Skeletal muscle tissue (tissue), 4 donors: Measurements from ENCODE around the gene NEURL1B. TPM values are rescaled to one million over a fixed set of nuclear protein-coding genes. Genes with fewer than 3 reads are reported as not detected.

Source experiments
- H3K27ac ChIP-seq: one replicate; pipeline ENCODE4 v1.7.0; 2013; ENCODE audit warnings: mild to moderate bottlenecking, low read depth, low read length, inconsistent platforms
- H3K27me3 ChIP-seq, 3 donors: one replicate each; pipeline ENCODE4 v1.7.0; 2013; ENCODE audit warnings: low read length in 3 of 3; ENCODE audit not compliant: control insufficient read depth in 3 of 3, insufficient read depth in 3 of 3
- H3K36me3 ChIP-seq, 3 donors: one replicate each; pipeline ENCODE4 v1.7.0; 2013; ENCODE audit warnings: low read length in 3 of 3; ENCODE audit not compliant: control insufficient read depth in 3 of 3, insufficient read depth in 3 of 3
- H3K4me1 ChIP-seq, 3 donors: one replicate each; pipeline ENCODE4 v1.7.0; 2013; ENCODE audit warnings: low read length in 3 of 3, mild to moderate bottlenecking in 3 of 3; ENCODE audit not compliant: control insufficient read depth in 3 of 3, insufficient read depth in 3 of 3
- H3K4me3 ChIP-seq, 3 donors: one replicate each; pipeline ENCODE4 v1.7.0; 2013; ENCODE audit warnings: low read length in 3 of 3
- H3K9ac ChIP-seq, 3 donors: one replicate each; pipeline ENCODE4 v1.7.0; 2013; ENCODE audit warnings: low read length in 3 of 3, mild to moderate bottlenecking in 3 of 3, moderate library complexity in 2 of 3, low read depth in 1 of 3
- H3K9me3 ChIP-seq, 3 donors: one replicate each; pipeline ENCODE4 v1.7.0; 2013; ENCODE audit warnings: low read length in 3 of 3; ENCODE audit not compliant: control insufficient read depth in 3 of 3
- total RNA-seq: library from RNA; depleted of rRNA; stranded (reverse); fragments of >200 nt; gene quantifications from one replicate; pipeline ENCODE4 v1.2.3, GENCODE V29; 2014
- donor health status: Osteomylitis.

NEURL1B gene
- total RNA-seq, 1 donor from 2014 or later: 23.0 TPM

DNA sequence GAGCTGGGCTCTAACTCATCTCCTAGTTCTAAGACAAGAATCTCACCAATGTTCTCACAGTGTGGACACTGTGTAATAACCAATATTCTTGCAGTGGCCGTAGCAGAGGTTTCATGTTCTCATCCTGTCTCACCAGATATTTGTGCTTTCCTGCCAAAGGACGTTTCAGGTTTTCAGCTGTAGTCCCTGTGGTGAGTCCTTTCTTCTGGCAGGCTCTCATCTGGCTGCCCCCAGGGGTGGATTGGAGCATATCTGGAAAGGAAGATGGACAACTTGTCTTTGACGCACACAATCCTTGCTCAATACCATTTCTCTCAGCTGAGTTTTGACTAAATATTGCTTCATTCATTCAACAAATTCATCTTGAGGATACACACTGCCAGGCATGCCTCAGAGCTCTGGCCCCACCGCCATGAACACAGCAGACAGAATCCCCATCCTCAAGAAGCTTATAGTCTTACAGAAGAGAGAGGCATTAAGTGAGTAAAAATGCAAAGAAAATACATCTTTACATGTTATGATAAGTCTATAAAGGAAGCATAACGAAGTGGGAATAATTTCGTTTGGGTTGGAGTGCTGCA lies 33.8 kb upstream of the NEURL1B start:
- Histone ChIP-seq H3K36me3 (no peaks in the 10 kb centered on the region), H3K4me3 (no peak overlapping the region), H3K4me1 (peaks cover 20% of the 10 kb centered on the region in 3 donors), H3K9ac (no peak overlapping the region), H3K27me3 (peaks cover 0 to 2% (median 0%) of the 10 kb centered on the region in 3 donors), H3K27ac (peak overlapping the region; percentile 43), H3K9me3 (no peaks in the 10 kb centered on the region)

DNA sequence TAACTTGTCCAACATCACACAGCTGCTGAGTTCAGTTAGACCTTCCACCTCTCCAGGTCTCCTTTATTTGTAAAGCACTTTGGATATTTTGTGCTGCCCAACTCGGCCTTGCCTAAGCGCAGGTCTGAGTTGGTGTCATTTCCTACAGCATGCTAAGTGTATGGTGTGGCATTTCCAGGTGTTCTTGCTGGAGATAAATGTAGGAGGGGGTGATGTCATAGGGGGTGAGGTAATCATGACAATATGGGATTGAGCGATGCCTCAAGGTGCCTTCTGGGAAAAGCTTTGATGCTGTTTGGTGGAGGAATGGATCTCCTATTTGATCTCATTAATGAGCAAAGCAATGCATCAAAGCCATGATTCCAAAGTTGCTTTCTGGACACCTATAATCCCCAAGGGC lies 32.3 kb upstream of the NEURL1B start:
- no peak overlapping the region for H3K9ac ChIP-seq
- H3K9me3 ChIP-seq: no peaks in the 10 kb centered on the region
- peaks cover 14 to 21% (median 16%) of the 10 kb centered on the region in 3 donors for H3K4me1 ChIP-seq
- no peak overlapping the region for H3K4me3 ChIP-seq
- H3K36me3 ChIP-seq: no peaks in the 10 kb centered on the region
- no peak overlapping the region for H3K27ac ChIP-seq
- no peaks in the 10 kb centered on the region for H3K27me3 ChIP-seq

DNA sequence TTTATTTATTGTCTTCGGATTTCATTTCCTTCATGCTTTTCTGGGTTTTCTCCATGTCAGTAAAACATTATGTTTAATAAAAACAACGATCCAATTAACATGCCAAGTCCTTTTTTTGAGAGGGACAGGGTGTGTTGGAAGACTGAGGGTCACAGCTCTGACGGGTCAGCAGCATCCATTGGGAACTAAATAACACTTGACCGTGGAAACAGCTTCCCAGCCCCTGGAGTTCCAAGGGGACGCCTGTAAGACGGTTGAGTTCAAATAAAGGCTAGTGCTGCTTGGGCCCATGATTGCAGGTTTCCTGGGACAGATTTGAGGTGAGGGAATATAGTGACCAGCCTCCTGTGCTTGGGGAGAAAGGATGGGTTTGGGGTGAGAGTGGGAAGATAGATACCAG lies 30.4 kb upstream of the NEURL1B start:
- H3K4me1 ChIP-seq: peaks cover 12 to 21% (median 15%) of the 10 kb centered on the region in 3 donors
- no peak overlapping the region for H3K27ac ChIP-seq
- H3K36me3 ChIP-seq: no peaks in the 10 kb centered on the region
- no peaks in the 10 kb centered on the region for H3K27me3 ChIP-seq
- no peak overlapping the region for H3K9ac ChIP-seq
- H3K9me3 ChIP-seq: no peaks in the 10 kb centered on the region
- no peak overlapping the region for H3K4me3 ChIP-seq

DNA sequence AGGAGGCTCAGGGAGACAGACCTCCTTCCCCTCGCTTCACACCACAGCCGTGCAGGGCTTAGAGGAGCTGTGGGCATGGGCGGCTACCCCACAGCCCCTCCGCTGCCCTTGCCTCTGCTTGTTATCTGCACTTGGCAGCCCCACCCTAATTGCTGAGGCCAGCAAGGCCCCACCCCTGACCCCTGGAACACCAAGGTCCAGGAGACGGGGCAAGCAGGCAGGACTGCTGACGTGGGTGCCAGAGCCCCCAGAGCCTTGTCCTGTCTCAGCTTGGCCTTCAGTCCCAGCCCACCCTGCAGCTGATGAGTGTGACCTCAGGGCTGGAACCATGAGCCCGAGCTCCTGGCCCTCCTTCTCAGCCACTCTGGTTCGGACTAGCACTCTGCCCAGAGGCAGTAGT lies 29.1 kb upstream of the NEURL1B start:
- no peaks in the 10 kb centered on the region for H3K27me3 ChIP-seq
- no peak overlapping the region for H3K9ac ChIP-seq
- peak overlapping the region; percentile 42 for H3K27ac ChIP-seq
- peaks cover 12 to 21% (median 15%) of the 10 kb centered on the region in 3 donors for H3K4me1 ChIP-seq
- H3K36me3 ChIP-seq: no peaks in the 10 kb centered on the region
- H3K9me3 ChIP-seq: no peaks in the 10 kb centered on the region
- no peak overlapping the region for H3K4me3 ChIP-seq

DNA sequence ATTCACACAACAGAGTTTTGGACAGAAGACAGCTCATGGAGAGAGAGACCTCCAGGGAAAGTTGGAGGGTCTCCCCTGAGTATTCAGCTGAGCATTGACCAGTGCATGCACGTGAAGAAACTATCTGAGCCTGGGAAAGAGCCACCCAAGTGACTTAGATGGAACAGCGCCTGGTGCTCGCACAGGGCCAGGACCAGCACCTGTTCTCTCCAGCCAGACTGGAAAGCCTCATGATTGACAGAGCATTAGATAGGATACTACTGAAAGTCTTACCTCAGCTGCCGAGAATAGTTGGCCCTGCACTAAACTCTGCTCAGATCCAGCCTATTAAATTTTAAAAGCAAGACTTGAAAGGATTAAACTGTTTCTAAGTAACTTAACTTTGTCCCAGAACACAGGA lies 28.3 kb upstream of the NEURL1B start:
- Histone ChIP-seq H3K4me1 (peaks cover 12 to 20% (median 12%) of the 10 kb centered on the region in 3 donors), H3K9me3 (no peaks in the 10 kb centered on the region), H3K4me3 (no peak overlapping the region), H3K27me3 (no peaks in the 10 kb centered on the region), H3K27ac (peak overlapping the region; percentile 50), H3K9ac (no peak overlapping the region), H3K36me3 (no peaks in the 10 kb centered on the region)

DNA sequence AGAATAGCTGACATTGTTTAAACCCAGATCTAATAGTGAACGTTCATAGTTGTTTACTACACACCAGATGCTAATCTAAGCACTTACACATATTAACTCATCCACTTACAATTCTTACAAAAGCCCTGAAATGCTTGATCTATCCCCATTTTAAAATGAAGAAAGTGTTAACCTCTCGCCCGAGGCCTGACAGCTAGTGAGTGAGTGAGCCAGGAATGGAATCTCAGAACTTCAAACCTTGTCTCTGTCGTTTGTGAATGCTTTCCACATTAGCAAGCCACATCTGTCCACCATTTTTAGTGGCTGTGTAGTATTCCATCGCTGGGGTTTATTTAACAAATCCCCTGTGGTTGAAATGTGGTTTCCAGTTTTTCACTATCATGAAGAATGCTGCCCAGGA lies 24.9 kb upstream of the NEURL1B start:
- Histone ChIP-seq H3K4me1 (peaks cover 9 to 16% (median 12%) of the 10 kb centered on the region in 3 donors), H3K4me3 (no peak overlapping the region), H3K27ac (peak overlapping the region; percentile 38), H3K36me3 (no peaks in the 10 kb centered on the region), H3K9me3 (no peaks in the 10 kb centered on the region), H3K9ac (no peak overlapping the region), H3K27me3 (no peaks in the 10 kb centered on the region)

DNA sequence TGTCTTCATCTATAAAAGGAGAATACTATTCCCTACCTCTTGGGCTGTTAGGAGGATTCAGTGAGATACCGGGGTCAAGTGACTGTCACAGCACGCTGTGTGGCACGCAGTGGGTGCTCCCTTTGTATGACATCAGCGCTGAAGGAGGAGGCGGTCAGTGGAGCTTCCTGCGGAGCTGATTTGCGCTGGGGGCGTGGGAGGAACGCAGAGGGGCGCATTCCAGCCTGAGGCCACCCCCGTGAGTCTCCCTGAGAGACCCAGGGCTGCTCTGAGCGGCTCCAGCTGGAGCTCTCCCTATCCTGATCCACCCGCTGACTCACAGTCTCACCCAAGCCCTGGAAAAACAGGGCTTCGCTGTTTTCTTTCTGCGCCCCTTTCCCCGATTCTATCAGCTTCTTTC lies 24.3 kb upstream of the NEURL1B start:
- Histone ChIP-seq H3K36me3 (no peaks in the 10 kb centered on the region), H3K4me3 (no peak overlapping the region), H3K9ac (no peak overlapping the region), H3K4me1 (peaks cover 9 to 16% (median 10%) of the 10 kb centered on the region in 3 donors), H3K9me3 (no peaks in the 10 kb centered on the region), H3K27me3 (no peaks in the 10 kb centered on the region), H3K27ac (peak overlapping the region; percentile 58)

DNA sequence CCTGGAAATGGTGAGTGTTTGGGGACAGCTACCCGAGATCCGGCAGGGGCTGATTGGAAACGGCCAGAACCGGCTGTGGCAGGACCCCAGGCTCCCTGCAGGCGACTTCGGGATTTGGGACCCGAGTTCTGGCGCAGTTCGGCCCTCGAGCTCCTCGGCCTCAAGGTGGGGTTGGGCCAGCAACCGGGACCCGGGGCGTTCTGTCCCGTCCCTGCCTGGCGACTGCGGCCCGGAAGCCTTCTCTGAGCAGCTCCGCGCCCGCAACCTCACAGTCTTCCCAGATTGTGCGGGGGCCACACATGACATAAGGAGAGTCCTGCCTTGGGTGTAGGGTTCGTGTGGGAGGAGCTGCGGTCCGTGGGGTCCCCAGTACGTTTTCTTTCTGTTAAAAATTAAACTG lies 23.2 kb upstream of the NEURL1B start:
- H3K4me3 ChIP-seq: no peak overlapping the region
- no peaks in the 10 kb centered on the region for H3K36me3 ChIP-seq
- peak overlapping the region; percentile 58 for H3K27ac ChIP-seq
- H3K27me3 ChIP-seq: no peaks in the 10 kb centered on the region
- H3K9me3 ChIP-seq: no peaks in the 10 kb centered on the region
- peaks cover 0 to 8% (median 3%) of the 10 kb centered on the region in 3 donors for H3K4me1 ChIP-seq
- peak overlapping the region in 1 of 3 donors; percentile 3 for H3K9ac ChIP-seq

DNA sequence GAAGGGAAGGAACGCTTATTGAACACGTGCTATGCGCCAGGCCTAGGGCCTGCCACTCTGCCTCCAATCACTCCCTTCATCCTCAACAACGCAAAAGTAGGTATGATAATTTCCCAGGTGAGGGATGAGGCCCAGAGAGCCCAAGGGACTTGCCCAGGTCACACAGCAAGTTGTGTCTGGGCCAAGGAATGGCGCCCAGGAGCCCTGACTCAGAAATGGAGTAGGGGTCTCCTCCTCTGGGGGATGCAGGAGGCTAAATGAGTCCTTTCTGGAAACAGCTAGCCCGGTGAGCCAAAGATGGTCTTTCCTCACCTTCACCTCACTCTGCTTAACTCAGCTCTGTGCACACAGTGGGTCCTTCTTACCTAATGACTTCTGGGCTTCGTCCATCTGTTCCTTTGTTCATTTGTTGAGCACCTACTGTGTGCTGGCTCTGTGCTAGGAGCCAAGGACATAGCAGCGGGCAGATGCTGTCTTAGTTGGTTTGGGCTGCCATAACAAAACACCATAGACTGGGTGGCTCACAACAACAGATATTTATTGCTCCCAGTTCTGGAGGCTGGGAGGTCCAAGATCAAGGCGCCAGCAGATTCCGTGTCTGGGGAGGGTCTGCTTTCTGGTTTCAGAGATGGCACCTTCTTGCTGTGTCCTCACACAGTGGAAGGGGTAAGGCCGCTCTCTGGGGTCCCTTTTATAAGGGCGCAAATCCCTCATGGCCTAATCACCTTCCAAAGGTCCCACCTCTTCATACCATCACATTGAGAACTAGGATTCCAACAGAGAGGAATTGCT lies 22.3 kb upstream of the NEURL1B start:
- Histone ChIP-seq H3K4me3 (no peak overlapping the region), H3K9ac (no peak overlapping the region), H3K9me3 (no peaks in the 10 kb centered on the region), H3K36me3 (no peaks in the 10 kb centered on the region), H3K27ac (no peak overlapping the region), H3K27me3 (no peaks in the 10 kb centered on the region), H3K4me1 (peaks cover 0 to 3% (median 3%) of the 10 kb centered on the region in 3 donors)

DNA sequence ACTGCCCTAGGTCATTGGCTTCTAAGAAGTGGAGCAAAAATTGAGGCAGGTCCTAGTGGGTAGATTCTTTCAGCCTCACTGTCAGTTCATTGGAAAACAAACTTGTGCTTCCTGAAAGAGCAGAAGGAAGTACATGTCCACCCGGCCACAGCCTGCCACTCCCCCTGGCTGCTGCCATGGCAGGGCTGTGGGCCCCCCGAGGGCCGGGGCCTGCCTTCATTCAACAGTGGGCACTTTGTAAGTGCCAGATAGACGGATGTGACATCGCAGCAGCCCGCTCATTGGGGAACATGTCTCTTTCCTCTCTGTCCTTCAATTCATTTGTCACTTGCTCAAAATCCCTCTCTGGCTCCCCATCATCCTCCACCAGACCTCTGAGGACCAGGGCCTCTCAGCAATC lies 20.6 kb upstream of the NEURL1B start:
- no peak overlapping the region for H3K9ac ChIP-seq
- H3K4me3 ChIP-seq: no peak overlapping the region
- no peaks in the 10 kb centered on the region for H3K36me3 ChIP-seq
- no peaks in the 10 kb centered on the region for H3K9me3 ChIP-seq
- no peak overlapping the region for H3K27ac ChIP-seq
- H3K27me3 ChIP-seq: no peaks in the 10 kb centered on the region
- peaks cover 0 to 5% (median 3%) of the 10 kb centered on the region in 3 donors for H3K4me1 ChIP-seq
